A673 (cell line): Measurements from ENCODE around the gene LTBR.

Source experiments
- EZH2 ChIP-seq: fragments of 200-600 bp; sonication (generic); IDR thresholded peaks from 2 replicates; pipeline ENCODE4 v1.6.1; 2017; ENCODE audit warnings: borderline replicate concordance, low read depth, mild to moderate bottlenecking, mixed read lengths, antibody characterized with exemption, low read length; ENCODE audit not compliant: poor library complexity, severe bottlenecking
- TF ChIP-seq, protein P1 (sequence below): fragments of 300-800, 200-600 bp; sonication (generic); conservative IDR thresholded peaks from 2 replicates; pipeline ENCODE4 v1.5.1; 2017; ENCODE audit warnings: low read depth, mild to moderate bottlenecking, antibody characterized with exemption, low read length, moderate library complexity, mixed read lengths

DNA sequence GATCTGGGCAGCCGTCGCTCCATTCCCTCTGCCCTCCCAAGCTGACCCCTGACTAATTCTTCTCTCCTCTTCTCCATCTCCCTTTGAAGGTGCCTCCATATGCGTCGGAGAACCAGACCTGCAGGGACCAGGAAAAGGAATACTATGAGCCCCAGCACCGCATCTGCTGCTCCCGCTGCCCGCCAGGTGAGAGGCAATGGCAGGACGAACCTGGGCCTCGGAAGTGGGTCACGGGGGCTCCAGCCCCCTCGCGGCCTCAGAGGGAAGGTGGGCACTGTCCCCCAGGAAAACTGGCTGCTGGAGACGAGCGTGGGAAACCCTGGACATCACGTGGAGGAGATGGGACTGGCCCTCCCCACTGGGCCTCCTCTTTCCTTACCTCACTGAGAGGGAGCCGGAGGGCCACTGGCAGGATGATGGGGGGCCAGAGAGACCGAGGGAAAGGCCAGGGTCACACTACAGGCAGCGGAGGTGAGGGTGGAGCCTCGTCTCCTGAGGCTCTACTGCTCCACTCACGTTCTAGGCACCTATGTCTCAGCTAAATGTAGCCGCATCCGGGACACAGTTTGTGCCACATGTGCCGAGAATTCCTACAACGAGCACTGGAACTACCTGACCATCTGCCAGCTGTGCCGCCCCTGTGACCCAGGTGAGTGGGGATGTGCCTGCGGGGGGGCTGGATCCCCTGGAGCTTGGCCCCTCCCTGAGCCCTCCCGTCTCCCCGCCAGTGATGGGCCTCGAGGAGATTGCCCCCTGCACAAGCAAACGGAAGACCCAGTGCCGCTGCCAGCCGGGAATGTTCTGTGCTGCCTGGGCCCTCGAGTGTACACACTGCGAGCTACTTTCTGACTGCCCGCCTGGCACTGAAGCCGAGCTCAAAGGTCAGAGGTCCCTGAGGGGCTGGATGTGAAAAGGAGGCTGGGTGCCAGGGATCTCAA lies 806 bp downstream of the LTBR start:
- no peak for TF ChIP-seq EZH2
- TF ChIP-seq, protein P1, sequence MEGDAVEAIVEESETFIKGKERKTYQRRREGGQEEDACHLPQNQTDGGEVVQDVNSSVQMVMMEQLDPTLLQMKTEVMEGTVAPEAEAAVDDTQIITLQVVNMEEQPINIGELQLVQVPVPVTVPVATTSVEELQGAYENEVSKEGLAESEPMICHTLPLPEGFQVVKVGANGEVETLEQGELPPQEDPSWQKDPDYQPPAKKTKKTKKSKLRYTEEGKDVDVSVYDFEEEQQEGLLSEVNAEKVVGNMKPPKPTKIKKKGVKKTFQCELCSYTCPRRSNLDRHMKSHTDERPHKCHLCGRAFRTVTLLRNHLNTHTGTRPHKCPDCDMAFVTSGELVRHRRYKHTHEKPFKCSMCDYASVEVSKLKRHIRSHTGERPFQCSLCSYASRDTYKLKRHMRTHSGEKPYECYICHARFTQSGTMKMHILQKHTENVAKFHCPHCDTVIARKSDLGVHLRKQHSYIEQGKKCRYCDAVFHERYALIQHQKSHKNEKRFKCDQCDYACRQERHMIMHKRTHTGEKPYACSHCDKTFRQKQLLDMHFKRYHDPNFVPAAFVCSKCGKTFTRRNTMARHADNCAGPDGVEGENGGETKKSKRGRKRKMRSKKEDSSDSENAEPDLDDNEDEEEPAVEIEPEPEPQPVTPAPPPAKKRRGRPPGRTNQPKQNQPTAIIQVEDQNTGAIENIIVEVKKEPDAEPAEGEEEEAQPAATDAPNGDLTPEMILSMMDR = no peak
